ENCODE data around the gene ARHGEF12.

Gene ARHGEF12

GRCh38 chr11:120424185-120424969 lies 88.2 kb downstream of the ARHGEF12 start:
- no peak for DNase-seq (ENCODE audit: low spot score)

- DNase-seq (ENCODE audit: low spot score) = no peak
These were observed 88.7 kb downstream of the ARHGEF12 start for GRCh38 chr11:120424970-120425332.

- DNase-seq (ENCODE audit: low spot score) = no peak
These were observed 89.3 kb downstream of the ARHGEF12 start for GRCh38 chr11:120425527-120425926.

GRCh38 chr11:120430146-120430545 lies 93.9 kb downstream of the ARHGEF12 start:
- DNase-seq (ENCODE audit: low spot score) = no peak

GRCh38 chr11:120431633-120432032 lies 95.4 kb downstream of the ARHGEF12 start:
- peak; percentile 72 for DNase-seq (ENCODE audit: low spot score)

- peak; percentile 95 for DNase-seq (ENCODE audit: low spot score)
These were observed 96.1 kb downstream of the ARHGEF12 start for GRCh38 chr11:120432056-120433018.

GRCh38 chr11:120441592-120441991 lies 105.4 kb downstream of the ARHGEF12 start:
- no peak for DNase-seq (ENCODE audit: low spot score)

GRCh38 chr11:120442031-120442430 lies 105.8 kb downstream of the ARHGEF12 start:
- DNase-seq (ENCODE audit: low spot score) = no peak

- DNase-seq (ENCODE audit: low spot score) = no peak
These were observed 110.6 kb downstream of the ARHGEF12 start for GRCh38 chr11:120446802-120447201.

GRCh38 chr11:120448240-120448639 lies 112.0 kb downstream of the ARHGEF12 start:
- no peak for DNase-seq (ENCODE audit: low spot score)

- no peak for DNase-seq (ENCODE audit: low spot score)
These were observed 119.3 kb downstream of the ARHGEF12 start for GRCh38 chr11:120455487-120455886.

- peak; percentile 9 for DNase-seq (ENCODE audit: low spot score)
These were observed 121.8 kb downstream of the ARHGEF12 start for GRCh38 chr11:120457996-120458395.

GRCh38 chr11:120462825-120463224 lies 126.6 kb downstream of the ARHGEF12 start:
- DNase-seq (ENCODE audit: low spot score) = no peak

- DNase-seq (ENCODE audit: low spot score) = no peak
These were observed 129.8 kb downstream of the ARHGEF12 start for GRCh38 chr11:120465921-120466534.

- peak; percentile 10 for DNase-seq (ENCODE audit: low spot score)
These were observed 131.4 kb downstream of the ARHGEF12 start for GRCh38 chr11:120467627-120468026.

- no peak for DNase-seq (ENCODE audit: low spot score)
These were observed 134.9 kb downstream of the ARHGEF12 start for GRCh38 chr11:120471131-120471530.

- no peak for DNase-seq (ENCODE audit: low spot score)
These were observed 135.8 kb downstream of the ARHGEF12 start for GRCh38 chr11:120471994-120472393.

- DNase-seq (ENCODE audit: low spot score) = no peak
These were observed 137.3 kb downstream of the ARHGEF12 start for GRCh38 chr11:120473503-120473902.

GRCh38 chr11:120482149-120482548 lies 145.9 kb downstream of the ARHGEF12 start:
- peak; percentile 25 for DNase-seq (ENCODE audit: low spot score)

GRCh38 chr11:120484722-120485121 lies 148.5 kb downstream of the ARHGEF12 start:
- no peak for DNase-seq (ENCODE audit: low spot score)

GRCh38 chr11:120486138-120486537 lies 149.9 kb downstream of the ARHGEF12 start:
- no peak for DNase-seq (ENCODE audit: low spot score)

- no peak for DNase-seq (ENCODE audit: low spot score)
These were observed 153.6 kb downstream of the ARHGEF12 start for GRCh38 chr11:120489799-120490198.

GRCh38 chr11:120492486-120492885 lies 156.3 kb downstream of the ARHGEF12 start:
- DNase-seq (ENCODE audit: low spot score) = no peak
